Hepatocyte (in vitro differentiated cells): ENCODE results near the gene LTB4R2. TPM values are rescaled to one million over a fixed set of nuclear protein-coding genes. Genes with fewer than 3 reads are reported as not detected.
A peak's percentile ranks its signal among the peaks of the same experiment; 100 is the strongest.

Source experiments
- DNase-seq: peaks from one replicate; pipeline ENCODE4 v3.0.0-alpha.2; 2016; ENCODE audit warnings: low spot score
- H2AFZ ChIP-seq: fragments of 200-600 bp; sonication (generic); 2 replicates; pipeline ENCODE4 v1.6.0; 2016; ENCODE audit warnings: antibody characterized with exemption, mild to moderate bottlenecking
- H3K27ac ChIP-seq: fragments of 200-600 bp; sonication (generic); 2 replicates; pipeline ENCODE4 v1.5.1; 2016; ENCODE audit warnings: mild to moderate bottlenecking
- H3K27me3 ChIP-seq: fragments of 200-600 bp; sonication (generic); 2 replicates; pipeline ENCODE4 v1.6.1; 2016
- H3K36me3 ChIP-seq: fragments of 200-600 bp; sonication (generic); replicated peaks from 2 replicates; pipeline ENCODE4 v1.5.1; 2016; ENCODE audit warnings: low read depth; ENCODE audit not compliant: insufficient read depth
- H3K4me1 ChIP-seq: fragments of 200-600 bp; sonication (generic); 2 replicates; pipeline ENCODE4 v1.5.1; 2016; ENCODE audit warnings: mild to moderate bottlenecking, moderate library complexity; ENCODE audit not compliant: insufficient read depth
- H3K4me2 ChIP-seq: fragments of 200-600 bp; sonication (generic); 2 replicates; pipeline ENCODE4 v1.6.0; 2016
- H3K4me3 ChIP-seq: fragments of 200-600 bp; sonication (generic); 2 replicates; pipeline ENCODE4 v1.5.1; 2016; ENCODE audit warnings: mild to moderate bottlenecking
- H3K79me2 ChIP-seq: fragments of 200-600 bp; sonication (generic); 2 replicates; pipeline ENCODE4 v1.6.0; 2017; ENCODE audit warnings: mild to moderate bottlenecking
- H3K9me2 ChIP-seq: fragments of 200-600 bp; sonication (generic); replicated peaks from 2 replicates; pipeline ENCODE4 v1.6.0; 2017; ENCODE audit warnings: mild to moderate bottlenecking; ENCODE audit not compliant: insufficient read depth
- H3K9me3 ChIP-seq: fragments of 200-600 bp; sonication (generic); 2 replicates; pipeline ENCODE4 v1.5.1; 2016; ENCODE audit warnings: low read depth, mild to moderate bottlenecking
- H4K20me1 ChIP-seq: fragments of 200-600 bp; sonication (generic); 2 replicates; pipeline ENCODE4 v1.6.0; 2016; ENCODE audit warnings: mild to moderate bottlenecking; ENCODE audit not compliant: insufficient read depth, poor library complexity, severe bottlenecking
- CTCF ChIP-seq: fragments of 200-600 bp; sonication (generic); IDR thresholded peaks from 2 replicates; pipeline ENCODE4 v1.5.1; 2016; ENCODE audit warnings: antibody characterized with exemption, mild to moderate bottlenecking; ENCODE audit not compliant: poor library complexity
- EZH2 ChIP-seq: fragments of 200-600 bp; sonication (generic); IDR thresholded peaks from 2 replicates; pipeline ENCODE4 v1.6.1; 2016; ENCODE audit warnings: antibody characterized with exemption, mild to moderate bottlenecking, borderline replicate concordance
- EZH2phosphoT487 ChIP-seq: fragments of 200-600 bp; sonication (generic); IDR thresholded peaks from one replicate; pipeline ENCODE4 v1.6.1; 2018; ENCODE audit warnings: antibody characterized with exemption, mild to moderate bottlenecking, low read depth, moderate library complexity; ENCODE audit not compliant: unreplicated experiment, severe bottlenecking
- WGBS: methylation state at CpG from one replicate; pipeline ENCODE4 v1.1.6; 2016; ENCODE audit warnings: low lambda C conversion rate; ENCODE audit errors: missing lambda C conversion rate; 5-methylcytosine and 5-hydroxymethylcytosine counted together
- polyA plus RNA-seq: library from polyadenylated mRNA; unstranded; fragments of >200 nt; fragmentation: Nextera tagmentation; extraction: Ambion mirVana; gene quantifications from 2 replicates; pipeline ENCODE4 v1.2.1, GENCODE V29; 2016
- total RNA-seq: library from RNA; depleted of rRNA; stranded (reverse); fragments of >200 nt; gene quantifications from 2 replicates; pipeline ENCODE4 v1.2.3, GENCODE V29; 2014

Gene LTB4R2
- total and polyA plus RNA-seq, 2 experiments from 2014 or later, result 0.92 to 3.6 TPM

- H3K4me1 ChIP-seq, result peaks cover 30% of the 10 kb centered on the region
- H3K9me2 ChIP-seq, result no peaks in the 10 kb centered on the region
- H3K27me3 ChIP-seq, result peaks cover 60% of the 10 kb centered on the region
- H3K4me2 ChIP-seq, result no peak overlapping the region
- 91% methylated on average over 8 of the region's 8 CpGs for WGBS
- no peak overlapping the region for H3K4me3 ChIP-seq
- TF ChIP-seq CTCF (no peak), EZH2 (no peak), EZH2phosphoT487 (no peak)
- H3K79me2 ChIP-seq, result no peaks in the 10 kb centered on the region
- DNase-seq, result no peak
- H3K27ac ChIP-seq, result no peak overlapping the region
- H2AFZ ChIP-seq, result no peak overlapping the region
- H3K36me3 ChIP-seq, result no peaks in the 10 kb centered on the region
- no peaks in the 10 kb centered on the region for H3K9me3 ChIP-seq
- H4K20me1 ChIP-seq, result no peaks in the 10 kb centered on the region
Observed at GRCh38 chr14:24337824-24338175, 27.9 kb downstream of the LTB4R2 start.

- H3K36me3 ChIP-seq, result no peaks in the 10 kb centered on the region
- H2AFZ ChIP-seq, result no peak overlapping the region
- H3K4me2 ChIP-seq, result peak overlapping the region; percentile 83
- no peaks in the 10 kb centered on the region for H3K79me2 ChIP-seq
- H3K4me1 ChIP-seq, result peaks cover 19% of the 10 kb centered on the region
- 89% methylated on average over 14 of the region's 14 CpGs for WGBS
- H3K27ac ChIP-seq, result no peak overlapping the region
- H4K20me1 ChIP-seq, result no peaks in the 10 kb centered on the region
- H3K9me2 ChIP-seq, result no peaks in the 10 kb centered on the region
- H3K9me3 ChIP-seq, result no peaks in the 10 kb centered on the region
- no peak overlapping the region for H3K4me3 ChIP-seq
- TF ChIP-seq EZH2phosphoT487 (no peak), CTCF (no peak), EZH2 (no peak)
- H3K27me3 ChIP-seq, result peaks cover 54% of the 10 kb centered on the region
- DNase-seq, result no peak
Observed at GRCh38 chr14:24338843-24339242, 28.9 kb downstream of the LTB4R2 start.

- H3K9me2 ChIP-seq, result no peaks in the 10 kb centered on the region
- H2AFZ ChIP-seq, result peak within 1 kb of the TSS; percentile 55
- H4K20me1 ChIP-seq, result no peaks in the 10 kb centered on the region
- H3K4me2 ChIP-seq, result peak within 1 kb of the TSS; percentile 83
- no peaks in the 10 kb centered on the region for H3K79me2 ChIP-seq
- TF ChIP-seq EZH2phosphoT487 (no peak), CTCF (no peak), EZH2 (no peak)
- peak; percentile 70 for DNase-seq
- peaks cover 13% of the 10 kb centered on the region for H3K4me1 ChIP-seq
- H3K27me3 ChIP-seq, result peaks cover 47% of the 10 kb centered on the region
- H3K36me3 ChIP-seq, result no peaks in the 10 kb centered on the region
- H3K4me3 ChIP-seq, result peak within 1 kb of the TSS; percentile 37
- WGBS, result 12% methylated on average over 40 of the region's 51 CpGs
- no peaks in the 10 kb centered on the region for H3K9me3 ChIP-seq
- H3K27ac ChIP-seq, result no peak within 1 kb of the TSS
Observed at GRCh38 chr14:24339284-24340151, 29.6 kb downstream of the LTB4R2 start, which contains the start of gene RIPK3. Gene RIPK3 (minus strand): TSS chr14:24339991. CDS start chr14:24339826, 165 bp downstream.
